ENCODE measurements around the gene CCDC9.
A peak's percentile ranks its signal among the peaks of the same experiment; 100 is the strongest.
"Not testable (repeated sequence)": the region's sequence is repeated elsewhere in the genome, so short reads cannot be mapped to it uniquely, and the experiment has no call there.

The CCDC9 gene

GRCh38 chr19:47300867-47301266, 44.5 kb downstream of the CCDC9 start:
- DNase-seq (ENCODE audit: low read depth), result not testable (repeated sequence)

- DNase-seq (ENCODE audit: low read depth), result no peak
Observed at GRCh38 chr19:47302249-47302648, 45.9 kb downstream of the CCDC9 start.

- DNase-seq (ENCODE audit: low read depth), result no peak
Observed at GRCh38 chr19:47303966-47304365, 47.6 kb downstream of the CCDC9 start.

GRCh38 chr19:47305309-47305751, 49.0 kb downstream of the CCDC9 start:
- DNase-seq (ENCODE audit: low read depth), result peak; percentile 79

DNA sequence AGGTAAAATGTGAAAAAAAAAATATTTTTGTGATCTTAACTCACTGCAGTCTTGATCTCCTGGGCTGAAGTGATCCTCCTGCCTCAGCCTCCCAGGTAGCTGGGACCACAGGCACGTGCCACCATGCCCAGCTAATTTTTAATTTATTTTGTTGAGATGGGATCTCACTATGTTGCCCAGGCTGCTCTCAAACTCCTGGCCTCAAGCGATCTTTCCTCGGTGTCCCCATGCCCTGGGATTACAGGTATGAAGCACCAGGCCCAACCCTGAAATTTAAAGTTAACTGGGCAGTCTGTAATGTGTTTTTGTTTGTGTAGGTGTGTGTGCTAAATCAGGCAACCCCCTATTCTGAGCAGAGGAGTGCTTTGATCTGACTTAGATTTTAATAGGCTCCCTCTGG, 50.0 kb downstream of the CCDC9 start:
- no peak for DNase-seq (ENCODE audit: low read depth)

- no peak for DNase-seq (ENCODE audit: low read depth)
Observed at GRCh38 chr19:47309038-47309437, 52.7 kb downstream of the CCDC9 start.

GRCh38 chr19:47309608-47310007, 53.3 kb downstream of the CCDC9 start, which contains the start of gene C5AR1:
Gene C5AR1 (plus strand): TSS chr19:47309861. CDS start chr19:47309896, 35 bp downstream.
- DNase-seq (ENCODE audit: low read depth), result no peak

- DNase-seq (ENCODE audit: low read depth), result no peak
Observed at GRCh38 chr19:47310323-47310722, 54.0 kb downstream of the CCDC9 start.

DNA sequence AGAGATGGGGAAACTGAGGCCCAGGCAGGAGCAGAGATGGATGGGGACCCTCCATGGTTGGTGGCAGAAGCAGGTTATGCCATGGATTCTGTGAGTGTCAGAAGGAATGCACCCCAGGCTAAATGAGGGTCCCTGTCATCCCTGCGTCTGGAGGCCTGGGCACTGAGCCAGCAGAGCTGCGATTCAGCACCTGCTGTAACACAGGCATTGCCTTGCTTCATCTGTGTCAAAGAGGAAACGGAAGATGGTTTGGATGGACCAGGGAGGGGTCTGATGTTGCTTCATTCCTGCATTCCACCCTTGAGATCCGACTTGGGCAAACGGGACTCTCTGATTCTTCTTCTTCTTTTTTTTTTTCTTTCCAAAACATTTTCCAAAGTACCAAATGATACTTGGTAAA, 54.5 kb downstream of the CCDC9 start:
- no peak for DNase-seq (ENCODE audit: low read depth)

- DNase-seq (ENCODE audit: low read depth), result no peak
Observed at GRCh38 chr19:47312366-47313006, 56.2 kb downstream of the CCDC9 start.

DNA sequence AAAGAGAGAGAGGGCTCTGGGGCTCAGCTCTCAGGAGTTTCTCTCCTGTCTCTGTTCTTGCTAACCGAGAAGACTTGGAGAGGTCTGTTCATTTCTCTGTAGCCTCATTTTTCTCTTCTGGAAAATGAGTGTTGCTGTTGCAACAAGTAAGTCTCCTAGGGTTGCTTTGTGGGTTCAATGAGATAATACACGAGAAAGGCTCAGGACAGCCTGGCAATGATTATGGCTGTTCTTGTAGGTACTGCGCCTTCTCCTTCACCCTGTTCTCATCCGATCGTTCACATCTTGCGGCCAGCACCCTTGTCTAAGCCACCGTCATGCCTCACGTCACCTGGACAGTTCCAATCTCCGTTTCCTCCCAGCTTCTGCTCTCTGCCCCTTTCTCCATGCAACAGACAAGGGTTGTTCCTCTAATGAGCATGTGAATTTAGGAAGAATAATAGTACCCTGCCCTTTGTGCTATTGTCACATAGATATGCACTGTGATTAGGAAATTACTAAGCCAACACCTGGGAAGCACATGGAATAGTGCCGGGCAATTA, 57.5 kb downstream of the CCDC9 start:
- DNase-seq (ENCODE audit: low read depth), result no peak

DNA sequence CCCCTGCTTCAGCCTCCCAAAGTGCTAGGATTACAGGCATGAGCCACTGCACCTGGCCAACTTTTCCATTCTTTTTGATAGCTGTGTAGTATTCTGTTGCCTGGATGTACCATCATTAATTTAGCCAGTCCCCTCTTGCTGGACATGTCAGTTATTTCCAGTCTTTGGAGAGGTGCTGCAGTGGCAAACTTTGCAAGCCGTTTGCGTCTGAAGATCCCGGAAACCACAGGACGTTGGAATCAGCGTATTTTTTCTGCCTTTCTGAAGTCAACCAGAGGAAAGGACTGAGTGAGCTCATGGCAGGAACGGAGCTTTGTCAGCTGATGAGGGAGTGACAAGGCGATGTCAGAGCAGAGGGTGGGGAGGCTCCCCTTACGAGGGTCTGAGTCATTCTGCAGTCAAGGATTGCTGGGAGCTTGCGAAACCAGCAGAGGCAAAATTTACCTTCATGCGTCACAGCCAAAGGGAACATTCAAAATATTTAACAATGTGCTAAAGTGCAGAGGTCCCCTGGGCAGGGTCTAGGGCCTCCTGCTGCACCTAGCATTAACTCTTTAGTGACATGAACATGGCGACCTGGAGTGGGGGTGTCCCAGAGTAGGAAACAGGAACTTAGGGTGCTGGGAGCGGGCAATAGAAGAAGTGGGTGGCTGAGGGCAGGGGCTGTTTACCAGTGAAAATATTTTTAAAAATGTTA, 58.9 kb downstream of the CCDC9 start:
- DNase-seq (ENCODE audit: low read depth), result peak; percentile 93

DNA sequence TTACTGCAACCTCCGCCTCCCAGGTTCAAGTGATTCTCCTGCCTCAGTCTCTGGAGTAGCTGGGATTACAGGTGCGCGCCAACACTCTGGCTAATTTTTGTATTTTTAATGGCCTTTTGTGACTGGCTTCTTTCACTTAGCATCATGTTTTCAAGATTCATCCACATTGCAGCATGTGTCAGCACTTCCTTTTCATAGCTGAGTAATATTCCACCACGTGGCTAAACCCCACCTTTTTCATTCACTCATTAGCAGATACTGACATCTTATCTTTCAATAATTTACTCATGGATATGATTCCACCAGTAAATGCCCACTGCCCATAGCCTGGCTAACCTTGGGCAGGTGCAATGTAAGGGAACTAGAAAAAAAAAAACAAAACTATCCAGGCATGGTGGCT, 60.2 kb downstream of the CCDC9 start:
- no peak for DNase-seq (ENCODE audit: low read depth)

- DNase-seq (ENCODE audit: low read depth), result no peak
Observed at GRCh38 chr19:47319923-47320871, 63.9 kb downstream of the CCDC9 start.

Measured in HS-5 (cell line).